ENCODE data around the gene CLEC12A. TPM values are rescaled to one million over a fixed set of nuclear protein-coding genes. Genes with fewer than 3 reads are reported as not detected.

Gene CLEC12A
- total RNA-seq, 4 donors from 2014 or later = 2.4 to 12.9 (median 12.2) TPM; not detected in 1

- no peak for TF ChIP-seq CTCF (IDR thresholded peaks at IDR 0.05; ENCODE audit: low read depth)
Observed at GRCh38 chr12:9969673-9970072, 1.5 kb upstream of the CLEC12A start.

GRCh38 chr12:9973949-9974348 lies 2.7 kb downstream of the CLEC12A start:
- TF ChIP-seq CTCF (IDR thresholded peaks at IDR 0.05; ENCODE audit: low read depth) = no peak

- no peak for TF ChIP-seq CTCF (IDR thresholded peaks at IDR 0.05; ENCODE audit: low read depth)
Observed at GRCh38 chr12:9975614-9976013, 4.4 kb downstream of the CLEC12A start.

- TF ChIP-seq CTCF (IDR thresholded peaks at IDR 0.05; ENCODE audit: low read depth) = no peak
Observed at GRCh38 chr12:9977916-9978315, 6.7 kb downstream of the CLEC12A start.

- TF ChIP-seq CTCF (IDR thresholded peaks at IDR 0.05; ENCODE audit: low read depth) = no peak
Observed at GRCh38 chr12:9980126-9980525, 8.9 kb downstream of the CLEC12A start.

GRCh38 chr12:9991876-9992275 lies 20.7 kb downstream of the CLEC12A start:
- TF ChIP-seq CTCF (IDR thresholded peaks at IDR 0.05; ENCODE audit: low read depth) = no peak

- no peak for TF ChIP-seq CTCF (IDR thresholded peaks at IDR 0.05; ENCODE audit: low read depth)
Observed at GRCh38 chr12:9992296-9992695, 21.1 kb downstream of the CLEC12A start.

All from subcutaneous adipose tissue (tissue), 4 donors.